Uterus (tissue), 2 donors: ENCODE measurements around the gene CSHL1.
"Not testable (repeated sequence)": the region's sequence is repeated elsewhere in the genome, so short reads cannot be mapped to it uniquely, and the experiment has no call there.

ENCODE experiments used
- POLR2A ChIP-seq, 2 donors: fragments of 450-650 bp; IDR thresholded peaks; one replicate each; pipeline ENCODE4 v1.6.1; 2016; ENCODE audit warnings: antibody characterized with exemption in 2 of 2, mild to moderate bottlenecking in 1 of 2, moderate library complexity in 1 of 2
- TF ChIP-seq, protein P1 (sequence below), 4 experiments: fragments of 200-600 bp in 2 of 4; fragments of 450-650 bp in 2 of 4; sonication (generic) in 2 of 4; IDR thresholded peaks; one replicate each; pipeline ENCODE4 v1.5.1; 2016 to 2019; ENCODE audit warnings: antibody characterized with exemption in 4 of 4, mild to moderate bottlenecking in 2 of 4, moderate library complexity in 1 of 4

DNA sequence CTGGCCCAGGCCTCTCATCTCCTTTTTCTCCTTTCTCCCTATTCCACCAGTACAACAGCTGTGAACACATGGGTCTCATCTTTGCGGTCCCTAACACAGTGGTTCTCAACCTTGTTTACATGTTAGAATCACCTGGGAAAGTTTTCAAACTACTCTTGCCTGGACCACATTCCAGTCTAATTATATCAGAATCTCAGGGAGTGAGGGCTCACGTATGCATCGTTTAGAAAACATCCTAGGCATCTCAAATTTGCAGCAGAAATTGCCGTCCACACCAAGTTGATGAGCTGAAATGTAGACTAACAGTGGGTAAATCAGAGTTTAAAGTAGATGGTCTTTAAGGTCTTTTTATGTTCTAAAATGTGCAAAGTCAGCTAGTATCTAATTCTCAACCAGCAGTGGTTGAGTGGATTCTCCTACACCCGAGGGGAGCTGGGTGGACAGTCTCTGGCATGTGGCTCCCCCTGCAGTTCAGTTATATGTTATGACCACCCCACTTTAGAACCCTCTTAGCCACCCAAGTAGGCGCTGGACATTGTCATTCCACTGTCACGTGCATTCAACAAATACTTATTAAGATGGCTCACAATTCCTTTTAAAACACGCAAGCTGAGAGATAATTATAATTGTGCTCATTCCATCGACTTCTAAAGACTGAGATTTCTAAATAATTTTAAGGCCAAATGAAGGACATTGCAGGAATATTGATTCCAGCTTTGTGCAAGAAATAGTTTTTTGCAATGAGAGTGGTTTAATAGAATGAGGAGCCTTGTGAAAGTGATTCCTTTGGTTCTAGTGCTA lies 41.4 kb downstream of the CSHL1 start:
- TF ChIP-seq POLR2A (IDR thresholded peaks at IDR 0.05) = not testable (repeated sequence)
- TF ChIP-seq, protein P1, sequence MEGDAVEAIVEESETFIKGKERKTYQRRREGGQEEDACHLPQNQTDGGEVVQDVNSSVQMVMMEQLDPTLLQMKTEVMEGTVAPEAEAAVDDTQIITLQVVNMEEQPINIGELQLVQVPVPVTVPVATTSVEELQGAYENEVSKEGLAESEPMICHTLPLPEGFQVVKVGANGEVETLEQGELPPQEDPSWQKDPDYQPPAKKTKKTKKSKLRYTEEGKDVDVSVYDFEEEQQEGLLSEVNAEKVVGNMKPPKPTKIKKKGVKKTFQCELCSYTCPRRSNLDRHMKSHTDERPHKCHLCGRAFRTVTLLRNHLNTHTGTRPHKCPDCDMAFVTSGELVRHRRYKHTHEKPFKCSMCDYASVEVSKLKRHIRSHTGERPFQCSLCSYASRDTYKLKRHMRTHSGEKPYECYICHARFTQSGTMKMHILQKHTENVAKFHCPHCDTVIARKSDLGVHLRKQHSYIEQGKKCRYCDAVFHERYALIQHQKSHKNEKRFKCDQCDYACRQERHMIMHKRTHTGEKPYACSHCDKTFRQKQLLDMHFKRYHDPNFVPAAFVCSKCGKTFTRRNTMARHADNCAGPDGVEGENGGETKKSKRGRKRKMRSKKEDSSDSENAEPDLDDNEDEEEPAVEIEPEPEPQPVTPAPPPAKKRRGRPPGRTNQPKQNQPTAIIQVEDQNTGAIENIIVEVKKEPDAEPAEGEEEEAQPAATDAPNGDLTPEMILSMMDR (IDR thresholded peaks at IDR 0.05) = not testable (repeated sequence)
